IMR-90 (cell line): ENCODE measurements around the gene SNAPIN. TPM values are rescaled to one million over a fixed set of nuclear protein-coding genes. Genes with fewer than 3 reads are reported as not detected.

ENCODE experiments used
- ATAC-seq: fragments of 200-7000 bp; cut with Tn5 transposase; 2 replicates; pipeline ENCODE4 v1.9.1; 2020; ENCODE audit warnings: low read depth, mild to moderate bottlenecking, moderate library complexity
- BruUV-seq: library from RNA; stranded (reverse); fragments of 400-500 nt; replicated peaks from 2 replicates; lab custom pipeline; 2021; lab: Mats Ljungman, UMichigan
- CTCF ChIA-PET: fragments of 300-600 bp; formaldehyde crosslinking; extraction: SDS; loops from one replicate; lab custom pipeline; 2021; ENCODE audit warnings: antibody characterized with exemption; lab: Yijun Ruan, JAX
- POLR2A ChIA-PET: fragments of 300-600 bp; sonication (Branson Sonifier 250); formaldehyde crosslinking; loops from one replicate; lab custom pipeline; 2022; ENCODE audit warnings: antibody characterized with exemption; ENCODE audit not compliant: unreplicated experiment; lab: Charles Lee
- DNase-seq: peaks from one replicate; pipeline ENCODE4 v3.0.0; 2013
- H2AFZ ChIP-seq: replicated peaks from 2 replicates; pipeline ENCODE3; 2013; ENCODE audit warnings: low read length, mild to moderate bottlenecking; ENCODE audit not compliant: poor library complexity
- H2AK5ac ChIP-seq: 2 replicates; pipeline ENCODE4 v1.6.1; 2013; ENCODE audit warnings: low read depth, low read length, inconsistent platforms
- H2AK9ac ChIP-seq: replicated peaks from 2 replicates; pipeline ENCODE3; 2013; ENCODE audit warnings: mild to moderate bottlenecking, low read depth, low read length, moderate library complexity; ENCODE audit not compliant: poor library complexity
- H2BK120ac ChIP-seq: 2 replicates; pipeline ENCODE4 v1.6.1; 2013; ENCODE audit warnings: low read depth, low read length, inconsistent platforms
- H2BK15ac ChIP-seq: 3 replicates; pipeline ENCODE4 v1.6.1; 2013; ENCODE audit warnings: low read depth, low read length, inconsistent platforms
- H2BK20ac ChIP-seq: 2 replicates; pipeline ENCODE4 v1.6.1; 2013; ENCODE audit warnings: low read depth, mild to moderate bottlenecking, inconsistent platforms, low read length, moderate library complexity
- H2BK5ac ChIP-seq: 2 replicates; pipeline ENCODE4 v1.6.1; 2013; ENCODE audit warnings: mild to moderate bottlenecking, low read depth, low read length, inconsistent platforms; ENCODE audit not compliant: poor library complexity, severe bottlenecking
- H3K14ac ChIP-seq: replicated peaks from 2 replicates; pipeline ENCODE4 v1.6.1; 2013; ENCODE audit warnings: low read depth, low read length, inconsistent platforms
- H3K18ac ChIP-seq: 2 replicates; pipeline ENCODE4 v1.6.1; 2013; ENCODE audit warnings: low read depth, low read length, control low read depth
- H3K23ac ChIP-seq: 2 replicates; pipeline ENCODE4 v1.6.1; 2013; ENCODE audit warnings: low read depth, low read length, inconsistent platforms
- H3K27ac ChIP-seq: 2 replicates; pipeline ENCODE4 v1.5.1; 2013; ENCODE audit warnings: mild to moderate bottlenecking, control low read depth, low read length; ENCODE audit not compliant: insufficient read depth
- H3K27me3 ChIP-seq: 2 replicates; pipeline ENCODE4 v1.6.1; 2013; ENCODE audit warnings: low read length; ENCODE audit not compliant: control insufficient read depth, insufficient read depth
- H3K36me3 ChIP-seq: 2 replicates; pipeline ENCODE4 v1.6.1; 2013; ENCODE audit warnings: low read length, mixed read lengths; ENCODE audit not compliant: control insufficient read depth, insufficient read depth
- H3K4ac ChIP-seq: 2 replicates; pipeline ENCODE4 v1.6.1; 2013; ENCODE audit warnings: low read depth, low read length, inconsistent platforms
- H3K4me1 ChIP-seq: 2 replicates; pipeline ENCODE4 v1.6.1; 2013; ENCODE audit warnings: low read length, mixed read lengths; ENCODE audit not compliant: control insufficient read depth, insufficient read depth
- H3K4me2 ChIP-seq: 2 replicates; pipeline ENCODE4 v1.6.1; 2013; ENCODE audit warnings: low read depth, mild to moderate bottlenecking, control low read depth, low read length, moderate library complexity
- H3K4me3 ChIP-seq: 2 replicates; pipeline ENCODE4 v1.5.1; 2013; ENCODE audit warnings: low read depth, mild to moderate bottlenecking, control low read depth, low read length, moderate library complexity; ENCODE audit not compliant: insufficient read depth
- H3K56ac ChIP-seq: 2 replicates; pipeline ENCODE4 v1.6.1; 2013; ENCODE audit warnings: low read length, inconsistent platforms; ENCODE audit not compliant: insufficient read depth; ENCODE audit errors: extremely low read depth
- H3K79me1 ChIP-seq, 2 experiments: 2 replicates each; pipeline ENCODE4 v1.6.1; 2013; ENCODE audit warnings: low read length in 2 of 2, inconsistent platforms in 1 of 2, low read depth in 1 of 2
- H3K9ac ChIP-seq: 2 replicates; pipeline ENCODE4 v1.6.1; 2013; ENCODE audit warnings: low read depth, low read length, control low read depth
- H3K9me1 ChIP-seq: 2 replicates; pipeline ENCODE4 v1.6.1; 2013; ENCODE audit warnings: low read length, inconsistent platforms; ENCODE audit not compliant: insufficient read depth
- H3K9me3 ChIP-seq: 2 replicates; pipeline ENCODE4 v1.6.1; 2013; ENCODE audit warnings: low read length; ENCODE audit not compliant: control insufficient read depth, insufficient read depth
- H4K20me1 ChIP-seq: 2 replicates; pipeline ENCODE4 v1.6.1; 2013; ENCODE audit warnings: low read length, inconsistent platforms; ENCODE audit not compliant: insufficient read depth
- H4K5ac ChIP-seq: 2 replicates; pipeline ENCODE4 v1.6.1; 2013; ENCODE audit warnings: mild to moderate bottlenecking, low read depth, low read length, control low read depth
- H4K8ac ChIP-seq, 2 experiments: 2 replicates each; pipeline ENCODE4 v1.6.1; 2013; ENCODE audit warnings: low read depth in 2 of 2, low read length in 2 of 2, control low read depth in 1 of 2, inconsistent platforms in 1 of 2
- H4K91ac ChIP-seq: 2 replicates; pipeline ENCODE4 v1.6.1; 2013; ENCODE audit warnings: low read depth, low read length, inconsistent platforms; ENCODE audit not compliant: insufficient read depth
- BHLHE40 ChIP-seq: fragments of 150-350 bp; IDR thresholded peaks from 2 replicates; pipeline ENCODE4 v1.6.1; 2016; ENCODE audit warnings: mild to moderate bottlenecking, low read depth, low read length
- CHD1 ChIP-seq: IDR thresholded peaks from 2 replicates; pipeline ENCODE4 v1.6.1; 2012; ENCODE audit warnings: low read depth, low read length, improper control_type of control experiment
- CTCF ChIP-seq: conservative IDR thresholded peaks from 2 replicates; pipeline ENCODE4 v1.5.1; 2012; ENCODE audit warnings: mild to moderate bottlenecking, low read depth, low read length, improper control_type of control experiment
- ELK1 ChIP-seq: fragments of 150-350 bp; IDR thresholded peaks from 2 replicates; pipeline ENCODE4 v1.6.1; 2016; ENCODE audit warnings: low read depth, mild to moderate bottlenecking, low read length, moderate library complexity, borderline replicate concordance
- FOS ChIP-seq: fragments of 150-350 bp; IDR thresholded peaks from 2 replicates; pipeline ENCODE4 v1.6.1; 2016; ENCODE audit warnings: low read depth, low read length
- MAFK ChIP-seq: IDR thresholded peaks from 2 replicates; pipeline ENCODE4 v1.6.1; 2012; ENCODE audit warnings: low read depth, low read length, improper control_type of control experiment
- MAZ ChIP-seq: IDR thresholded peaks from 2 replicates; pipeline ENCODE4 v1.6.1; 2012; ENCODE audit warnings: low read depth, mild to moderate bottlenecking, low read length, improper control_type of control experiment, moderate library complexity, borderline replicate concordance
- NFE2L2 ChIP-seq: fragments of 150-350 bp; IDR thresholded peaks from 2 replicates; pipeline ENCODE4 v1.6.1; 2016; ENCODE audit warnings: low read depth, mild to moderate bottlenecking, low read length
- POLR2A ChIP-seq: IDR thresholded peaks from 2 replicates; pipeline ENCODE4 v1.6.1; 2012; ENCODE audit warnings: mild to moderate bottlenecking, low read depth, low read length
- RAD21 ChIP-seq: IDR thresholded peaks from 2 replicates; pipeline ENCODE4 v1.6.1; 2012; ENCODE audit warnings: low read length, improper control_type of control experiment
- RCOR1 ChIP-seq: IDR thresholded peaks from 2 replicates; pipeline ENCODE4 v1.6.1; 2012; ENCODE audit warnings: mild to moderate bottlenecking, low read length, improper control_type of control experiment; ENCODE audit not compliant: insufficient replicate concordance
- RFX5 ChIP-seq: IDR thresholded peaks from 2 replicates; pipeline ENCODE4 v1.8.0; 2012; ENCODE audit warnings: low read depth, mild to moderate bottlenecking, low read length, moderate library complexity
- SMC3 ChIP-seq: fragments of 150-350 bp; IDR thresholded peaks from 2 replicates; pipeline ENCODE4 v1.6.1; 2016; ENCODE audit warnings: low read depth, mild to moderate bottlenecking, antibody characterized with exemption, low read length, moderate library complexity
- WGBS, 2 experiments: methylation state at CpG; one replicate each; pipeline versions ENCODE4 v1.1.5 to v1.1.7; 2013; ENCODE audit warnings: missing lambda C conversion rate in 2 of 2; ENCODE audit not compliant: insufficient read length in 1 of 2; ENCODE audit errors: extremely low coverage in 2 of 2; 5-methylcytosine and 5-hydroxymethylcytosine counted together
- dilution Hi-C: fragments of 300-500 bp; cut with HindIII; formaldehyde crosslinking; loops from one replicate; pipeline ENCODE4 v1.14.3; 2018; ENCODE audit warnings: low sequenced_read_pairs; ENCODE audit not compliant: unreplicated experiment
- in situ Hi-C: fragments of 300-500 bp; cut with MboI; formaldehyde crosslinking; loops from 3 replicates; pipeline ENCODE4 v1.14.3; 2019; ENCODE audit warnings: low sequenced_read_pairs, inconsistent platforms, mixed read lengths
- intact Hi-C: fragments of 100-400 bp; cut with micrococcal nuclease; formaldehyde crosslinking; loops from 2 replicates; pipeline ENCODE4 v1.10.0; 2022
- polyA plus RNA-seq, 3 experiments: library from polyadenylated mRNA; depleted of rRNA; stranded (reverse); fragments of >200 nt; gene quantifications; 2 replicates each; pipeline ENCODE4 v1.2.3, GENCODE V29; 2012; ENCODE audit warnings: low replicate concordance in 1 of 3
- total RNA-seq: library from RNA; depleted of rRNA; stranded (reverse); fragments of >200 nt; gene quantifications from 2 replicates; pipeline ENCODE4 v1.2.3, GENCODE V29; 2012
- TF ChIP-seq, protein P1 (sequence below): fragments of 150-350 bp; IDR thresholded peaks from 2 replicates; pipeline ENCODE4 v1.6.1; 2017; ENCODE audit warnings: mild to moderate bottlenecking, antibody characterized with exemption, low read length, low read depth

SNAPIN gene
- total and polyA plus RNA-seq, 2 of the 4 experiments (the other 2 are of a cell fraction): 37.4 to 40.9 TPM

DNA sequence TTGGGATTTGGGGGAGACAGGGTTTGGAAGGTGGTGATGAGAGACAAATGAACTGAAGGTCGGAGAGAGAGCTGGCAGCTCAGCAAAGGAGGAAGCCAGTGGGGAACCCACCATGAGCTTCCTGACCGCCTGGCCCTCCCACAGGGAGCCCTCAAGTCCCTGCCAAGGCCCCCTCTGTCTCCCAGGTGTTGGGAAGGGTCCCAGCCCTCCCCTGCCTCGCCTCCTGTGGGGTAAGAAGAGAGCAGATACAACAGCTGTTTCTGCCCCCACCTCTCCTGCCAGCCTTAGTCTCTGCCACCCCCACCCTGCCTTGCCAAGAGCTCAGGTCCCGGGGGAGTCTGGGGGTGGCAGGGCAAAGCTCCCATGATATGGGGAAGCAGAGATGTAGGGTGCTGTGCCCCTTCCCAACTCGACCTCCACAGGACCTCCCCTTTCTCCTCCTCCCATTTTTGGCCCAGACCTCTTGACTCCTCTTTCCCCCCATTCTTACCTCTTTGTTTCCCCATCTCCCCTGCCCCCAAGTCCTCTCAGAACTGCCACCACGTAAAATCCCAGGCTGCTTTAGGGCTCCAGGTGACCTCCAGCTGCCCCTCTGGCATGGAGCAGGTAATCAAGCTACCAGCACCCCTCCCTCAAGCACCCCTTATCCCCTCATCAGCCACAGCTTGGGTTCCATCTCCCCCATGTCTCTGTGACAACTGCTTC, 29.7 kb upstream of the SNAPIN start:
- Histone ChIP-seq H4K8ac (no peak overlapping the region; a peak in 1 of 4 replicates), H3K9me1 (peaks cover 29% of the 10 kb centered on the region), H3K9ac (no peak overlapping the region), H3K4ac (no peak overlapping the region; the same call in 1 of the 2 replicates), H3K4me1 (peaks cover 16% of the 10 kb centered on the region), H3K9me3 (no peaks in the 10 kb centered on the region), H3K14ac (no peak overlapping the region), H4K20me1 (no peaks in the 10 kb centered on the region), H2AK5ac (peak overlapping the region; percentile 43), H4K5ac (no peak overlapping the region), H2BK5ac (no peak overlapping the region), H3K27me3 (no peaks in the 10 kb centered on the region), H2AFZ (no peak overlapping the region), H3K79me1 (peaks cover 25 to 36% of the 10 kb centered on the region in 2 experiments), H3K27ac (no peak overlapping the region), H3K23ac (no peak overlapping the region), H3K4me2 (no peak overlapping the region), H2AK9ac (peak overlapping the region; percentile 71), H3K36me3 (peaks cover 7% of the 10 kb centered on the region; the same call in 1 of the 2 replicates), H3K4me3 (no peak overlapping the region), H4K91ac (peak overlapping the region; percentile 68), H2BK20ac (no peak overlapping the region), H2BK15ac (peak overlapping the region; percentile 22; the same call in 1 of the 3 replicates), H2BK120ac (0 out of 2 replicates have a peak overlapping the region, but pooled peaks have one; percentile 24), H3K56ac (no peak overlapping the region), H3K18ac (no peak overlapping the region)
- in situ Hi-C loops (no loop called here), intact Hi-C loops (loop anchor here (5.0 kb wide), 1 partner anchor 96 kb away; no protein-coding TSS in a partner anchor), dilution Hi-C loops (no loop called here)
- BruUV-seq: no TSS peak
- ChIA-PET POLR2A (interaction anchor here (0.6 kb wide), 1 partner anchor 61 kb away, joined by 4 read pairs; no protein-coding TSS in a partner anchor), CTCF (interaction anchor here (0.9 to 1.8 kb wide), 2 partner anchors 118 to 122 kb away, joined by 3 to 7 read pairs; no protein-coding TSS in a partner anchor)
- 100% methylated on average over 1 of the region's 6 CpGs; no CpG with 5 or more reads in 1 of the 2 experiments for WGBS, 2 experiments
- ATAC-seq (no peak), DNase-seq (no peak)
- TF ChIP-seq MAFK (no peak), RFX5 (no peak), RAD21 (no peak), CHD1 (no peak), BHLHE40 (no peak), CTCF (no peak), ELK1 (no peak), SMC3 (no peak), RCOR1 (no peak), FOS (no peak), NFE2L2 (no peak), POLR2A (no peak), MAZ (no peak)
- TF ChIP-seq, protein P1, sequence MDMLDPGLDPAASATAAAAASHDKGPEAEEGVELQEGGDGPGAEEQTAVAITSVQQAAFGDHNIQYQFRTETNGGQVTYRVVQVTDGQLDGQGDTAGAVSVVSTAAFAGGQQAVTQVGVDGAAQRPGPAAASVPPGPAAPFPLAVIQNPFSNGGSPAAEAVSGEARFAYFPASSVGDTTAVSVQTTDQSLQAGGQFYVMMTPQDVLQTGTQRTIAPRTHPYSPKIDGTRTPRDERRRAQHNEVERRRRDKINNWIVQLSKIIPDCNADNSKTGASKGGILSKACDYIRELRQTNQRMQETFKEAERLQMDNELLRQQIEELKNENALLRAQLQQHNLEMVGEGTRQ: no peak
